ENCODE measurements around the gene GPN2.
A peak's percentile ranks its signal among the peaks of the same experiment; 100 is the strongest.
"Not testable (repeated sequence)": the region's sequence is repeated elsewhere in the genome, so short reads cannot be mapped to it uniquely, and the experiment has no call there.

GPN2 gene

GRCh38 chr1:26839339-26839722 lies 50.8 kb downstream of the GPN2 start:
- Histone ChIP-seq H3K27ac (ENCODE audit: low read depth, low read length) (no peak overlapping the region), H3K18ac (ENCODE audit: low read length) (no peak overlapping the region), H2BK5ac (ENCODE audit: low read depth, low read length, poor library complexity) (no peak overlapping the region), H3K9me3 (ENCODE audit: insufficient read depth, low read depth, low read length) (no peaks in the 10 kb centered on the region), H2BK12ac (ENCODE audit: low read length) (no peak overlapping the region), H3K36me3 (ENCODE audit: control insufficient read depth in 1 of 2, insufficient read depth in 2 of 2, low read length in 2 of 2) (peaks cover 37 to 39% of the 10 kb centered on the region in 2 experiments), H3K4me3 (ENCODE audit: low read depth, low read length) (no peak overlapping the region), H3K9ac (ENCODE audit: low read length) (no peak overlapping the region), H2AK5ac (ENCODE audit: low read length) (no peak overlapping the region), H3K4ac (ENCODE audit: low read depth, low read length) (no peak overlapping the region), H4K91ac (ENCODE audit: low read depth, low read length) (no peak overlapping the region), H3K4me1 (ENCODE audit: control insufficient read depth in 1 of 2, insufficient read depth in 2 of 2, low read length in 2 of 2) (no peaks in the 10 kb centered on the region), H2AFZ (ENCODE audit: insufficient read depth, low read length, poor library complexity) (no peak overlapping the region), H3K4me2 (ENCODE audit: low read length) (no peak overlapping the region), H3K79me2 (ENCODE audit: control insufficient read depth, insufficient read depth, low read length, poor library complexity) (no peaks in the 10 kb centered on the region), H3K79me1 (ENCODE audit: low read length) (no peaks in the 10 kb centered on the region), H3K14ac (ENCODE audit: low read length) (no peak overlapping the region), H2BK120ac (ENCODE audit: insufficient read depth, low read length, poor library complexity) (no peak overlapping the region), H3K27me3 (ENCODE audit: insufficient read depth, low read length) (no peaks in the 10 kb centered on the region), H4K8ac (ENCODE audit: low read depth, low read length) (no peak overlapping the region), H3K23ac (ENCODE audit: low read length) (no peak overlapping the region), H4K12ac (ENCODE audit: low read depth, low read length) (no peak overlapping the region)
- no CpG with 5 or more reads among the region's 1 CpG for WGBS (ENCODE audit: extremely low coverage, insufficient coverage, insufficient read length)
- DNase-seq: no peak

- Histone ChIP-seq H3K4me1 (ENCODE audit: control insufficient read depth in 1 of 2, insufficient read depth in 2 of 2, low read length in 2 of 2) (no peaks in the 10 kb centered on the region), H3K23ac (ENCODE audit: low read length) (no peak overlapping the region), H3K18ac (ENCODE audit: low read length) (no peak overlapping the region), H2AK5ac (ENCODE audit: low read length) (no peak overlapping the region), H3K9me3 (ENCODE audit: insufficient read depth, low read depth, low read length) (no peaks in the 10 kb centered on the region), H4K8ac (ENCODE audit: low read depth, low read length) (no peak overlapping the region), H3K27ac (ENCODE audit: low read depth, low read length) (no peak overlapping the region), H3K79me1 (ENCODE audit: low read length) (no peaks in the 10 kb centered on the region), H3K4ac (ENCODE audit: low read depth, low read length) (no peak overlapping the region), H2BK120ac (ENCODE audit: insufficient read depth, low read length, poor library complexity) (no peak overlapping the region), H3K27me3 (ENCODE audit: insufficient read depth, low read length) (no peaks in the 10 kb centered on the region), H2BK5ac (ENCODE audit: low read depth, low read length, poor library complexity) (no peak overlapping the region), H3K4me3 (ENCODE audit: low read depth, low read length) (no peak overlapping the region), H3K14ac (ENCODE audit: low read length) (no peak overlapping the region), H3K36me3 (ENCODE audit: control insufficient read depth in 1 of 2, insufficient read depth in 2 of 2, low read length in 2 of 2) (peaks cover 43 to 44% of the 10 kb centered on the region in 2 experiments), H2BK12ac (ENCODE audit: low read length) (no peak overlapping the region), H3K4me2 (ENCODE audit: low read length) (no peak overlapping the region), H4K91ac (ENCODE audit: low read depth, low read length) (no peak overlapping the region), H3K9ac (ENCODE audit: low read length) (no peak overlapping the region), H4K12ac (ENCODE audit: low read depth, low read length) (no peak overlapping the region), H2AFZ (ENCODE audit: insufficient read depth, low read length, poor library complexity) (no peak overlapping the region), H3K79me2 (ENCODE audit: control insufficient read depth, insufficient read depth, low read length, poor library complexity) (no peaks in the 10 kb centered on the region)
- no CpG with 5 or more reads among the region's 8 CpGs for WGBS (ENCODE audit: extremely low coverage, insufficient coverage, insufficient read length)
- peak; percentile 66 to 86 for DNase-seq
Measured at GRCh38 chr1:26838474-26839338, 51.4 kb downstream of the GPN2 start.

- not testable (repeated sequence) for H3K4me1 ChIP-seq (ENCODE audit: control insufficient read depth in 1 of 2, insufficient read depth in 2 of 2, low read length in 2 of 2); H3K4me2 ChIP-seq (ENCODE audit: low read length); H2BK5ac ChIP-seq (ENCODE audit: low read depth, low read length, poor library complexity); H3K27ac ChIP-seq (ENCODE audit: low read depth, low read length); H4K91ac ChIP-seq (ENCODE audit: low read depth, low read length); H3K23ac ChIP-seq (ENCODE audit: low read length); DNase-seq; H2AK5ac ChIP-seq (ENCODE audit: low read length); H3K4me3 ChIP-seq (ENCODE audit: low read depth, low read length); H3K9ac ChIP-seq (ENCODE audit: low read length); H3K27me3 ChIP-seq (ENCODE audit: insufficient read depth, low read length); H3K18ac ChIP-seq (ENCODE audit: low read length); H2BK12ac ChIP-seq (ENCODE audit: low read length); H3K14ac ChIP-seq (ENCODE audit: low read length); H2AFZ ChIP-seq (ENCODE audit: insufficient read depth, low read length, poor library complexity); H2BK120ac ChIP-seq (ENCODE audit: insufficient read depth, low read length, poor library complexity); H4K8ac ChIP-seq (ENCODE audit: low read depth, low read length); H3K79me2 ChIP-seq (ENCODE audit: control insufficient read depth, insufficient read depth, low read length, poor library complexity); H3K4ac ChIP-seq (ENCODE audit: low read depth, low read length); H4K12ac ChIP-seq (ENCODE audit: low read depth, low read length); H3K9me3 ChIP-seq (ENCODE audit: insufficient read depth, low read depth, low read length); H3K79me1 ChIP-seq (ENCODE audit: low read length)
- H3K36me3 ChIP-seq (ENCODE audit: control insufficient read depth in 1 of 2, insufficient read depth in 2 of 2, low read length in 2 of 2): peaks cover 45 to 49% of the 10 kb centered on the region in 2 experiments
- WGBS (ENCODE audit: extremely low coverage, insufficient coverage, insufficient read length): no CpG with 5 or more reads among the region's 5 CpGs
Measured at GRCh38 chr1:26837665-26838064, 52.4 kb downstream of the GPN2 start.

GRCh38 chr1:26833432-26834405 lies 56.4 kb downstream of the GPN2 start:
- Histone ChIP-seq H3K27me3 (ENCODE audit: insufficient read depth, low read length) (no peaks in the 10 kb centered on the region), H3K4me1 (ENCODE audit: control insufficient read depth in 1 of 2, insufficient read depth in 2 of 2, low read length in 2 of 2) (peaks cover 1 to 2% of the 10 kb centered on the region in 2 experiments), H3K14ac (ENCODE audit: low read length) (no peak overlapping the region), H2BK5ac (ENCODE audit: low read depth, low read length, poor library complexity) (no peak overlapping the region), H3K23ac (ENCODE audit: low read length) (no peak overlapping the region), H3K18ac (ENCODE audit: low read length) (no peak overlapping the region), H4K8ac (ENCODE audit: low read depth, low read length) (no peak overlapping the region), H3K79me1 (ENCODE audit: low read length) (no peaks in the 10 kb centered on the region), H2AFZ (ENCODE audit: insufficient read depth, low read length, poor library complexity) (no peak overlapping the region), H3K4me2 (ENCODE audit: low read length) (no peak overlapping the region), H2BK12ac (ENCODE audit: low read length) (no peak overlapping the region), H3K9ac (ENCODE audit: low read length) (no peak overlapping the region), H3K79me2 (ENCODE audit: control insufficient read depth, insufficient read depth, low read length, poor library complexity) (no peaks in the 10 kb centered on the region), H3K9me3 (ENCODE audit: insufficient read depth, low read depth, low read length) (no peaks in the 10 kb centered on the region), H3K4ac (ENCODE audit: low read depth, low read length) (no peak overlapping the region), H4K91ac (ENCODE audit: low read depth, low read length) (no peak overlapping the region), H4K12ac (ENCODE audit: low read depth, low read length) (no peak overlapping the region), H2BK120ac (ENCODE audit: insufficient read depth, low read length, poor library complexity) (no peak overlapping the region), H3K27ac (ENCODE audit: low read depth, low read length) (no peak overlapping the region), H2AK5ac (ENCODE audit: low read length) (no peak overlapping the region), H3K36me3 (ENCODE audit: control insufficient read depth in 1 of 2, insufficient read depth in 2 of 2, low read length in 2 of 2) (peaks cover 44 to 57% of the 10 kb centered on the region in 2 experiments), H3K4me3 (ENCODE audit: low read depth, low read length) (no peak overlapping the region)
- DNase-seq: no peak
- no CpG with 5 or more reads among the region's 23 CpGs for WGBS (ENCODE audit: extremely low coverage, insufficient coverage, insufficient read length)

All from trophoblast cell (in vitro differentiated cells and primary cell).